AG04450 (cell line): ENCODE data around the gene RASSF10. TPM values are rescaled to one million over a fixed set of nuclear protein-coding genes. Genes with fewer than 3 reads are reported as not detected.

Source experiments
- CTCF ChIA-PET: fragments of 300-600, 350-600 bp; formaldehyde crosslinking; extraction: SDS; loops from one replicate; lab custom pipeline; 2022; ENCODE audit warnings: antibody characterized with exemption, inconsistent platforms; lab: Charles Lee
- POLR2A ChIA-PET: fragments of 350-600 bp; formaldehyde crosslinking; extraction: SDS; loops from one replicate; lab custom pipeline; 2021; ENCODE audit warnings: antibody characterized with exemption, inconsistent platforms; lab: Yijun Ruan, JAX
- DNase-seq: peaks from one replicate; pipeline ENCODE4 v3.0.0-alpha.2; 2011; ENCODE audit warnings: low read depth, low spot score
- H3K27ac ChIP-seq: one replicate; pipeline ENCODE4 v1.5.1; 2012; ENCODE audit warnings: low read depth, low read length, control low read depth
- H3K27me3 ChIP-seq: one replicate; pipeline ENCODE4 v1.6.0; 2012; ENCODE audit warnings: low read length; ENCODE audit not compliant: control insufficient read depth, insufficient read depth
- H3K4me3 ChIP-seq: 2 replicates; pipeline ENCODE4 v1.5.1; 2011; ENCODE audit warnings: mild to moderate bottlenecking, low read depth, low read length, control low read depth
- H3K9me3 ChIP-seq: 2 replicates; pipeline ENCODE4 v1.5.1; 2012; ENCODE audit warnings: low read length; ENCODE audit not compliant: control insufficient read depth, insufficient read depth
- CTCF ChIP-seq: IDR thresholded peaks from 2 replicates; pipeline ENCODE4 v1.5.1; 2011; ENCODE audit warnings: low read depth, low read length, control low read depth, inconsistent platforms
- polyA plus RNA-seq: library from polyadenylated mRNA; depleted of rRNA; stranded (reverse); fragments of >200 nt; gene quantifications from 2 replicates; pipeline ENCODE4 v1.2.3, GENCODE V29; 2011

The RASSF10 gene
- polyA plus RNA-seq, 1 experiment = not detected

GRCh38 chr11:12981676-12982522 is 27.2 kb upstream of the RASSF10 start:
- no peak for DNase-seq
- Histone ChIP-seq H3K27ac (no peak overlapping the region), H3K4me3 (no peak overlapping the region), H3K9me3 (no peaks in the 10 kb centered on the region), H3K27me3 (peaks cover 47% of the 10 kb centered on the region)
- no peak for TF ChIP-seq CTCF
- CTCF ChIA-PET = interaction anchor here (0.6 to 1.8 kb wide), 5 partner anchors 17 to 372 kb away, joined by 3 to 10 read pairs (median 4); no protein-coding TSS in a partner anchor
- POLR2A ChIA-PET = no interaction called here

- CTCF ChIA-PET = interaction anchor here (1.8 kb wide), 1 partner anchor 20 kb away, joined by 10 read pairs; no protein-coding TSS in a partner anchor
- POLR2A ChIA-PET = no interaction called here
These were observed 25.8 kb upstream of the RASSF10 start for GRCh38 chr11:12983336-12983735.

GRCh38 chr11:12986194-12986898 is 22.8 kb upstream of the RASSF10 start:
- Histone ChIP-seq H3K27me3 (peaks cover 26% of the 10 kb centered on the region), H3K27ac (no peak overlapping the region), H3K9me3 (no peaks in the 10 kb centered on the region), H3K4me3 (no peak overlapping the region)
- ChIA-PET CTCF (no interaction called here), POLR2A (no interaction called here)
- no peak for TF ChIP-seq CTCF
- DNase-seq = no peak

More at GRCh38 chr11:12983336-12983735, 25.8 kb upstream of the RASSF10 start:
- Histone ChIP-seq H3K27ac (no peak overlapping the region), H3K27me3 (peaks cover 39% of the 10 kb centered on the region), H3K4me3 (no peak overlapping the region), H3K9me3 (no peaks in the 10 kb centered on the region)
- TF ChIP-seq CTCF = no peak
- DNase-seq = no peak

- CTCF ChIA-PET = no interaction called here
These were observed 19.5 kb upstream of the RASSF10 start for GRCh38 chr11:12989428-12990161.

More at GRCh38 chr11:12989428-12990161, 19.5 kb upstream of the RASSF10 start:
- no peak for TF ChIP-seq CTCF
- Histone ChIP-seq H3K27me3 (peaks cover 24% of the 10 kb centered on the region), H3K4me3 (no peak overlapping the region), H3K9me3 (no peaks in the 10 kb centered on the region), H3K27ac (no peak overlapping the region)
- DNase-seq = no peak
- POLR2A ChIA-PET = no interaction called here
